Neural progenitor cell (in vitro differentiated cells): ENCODE data around the gene HMCN1. TPM values are rescaled to one million over a fixed set of nuclear protein-coding genes. Genes with fewer than 3 reads are reported as not detected.

Experiments
- DNase-seq: peaks from one replicate; pipeline ENCODE4 v3.0.0-alpha.2; 2016; ENCODE audit warnings: low spot score
- H2AFZ ChIP-seq: fragments of 200-600 bp; sonication (generic); replicated peaks from 2 replicates; pipeline ENCODE4 v1.6.1; 2016; ENCODE audit warnings: antibody characterized with exemption
- H3F3A ChIP-seq: fragments of 200-600 bp; sonication (generic); 2 replicates; pipeline ENCODE4 v1.6.1; 2016; ENCODE audit warnings: antibody characterized with exemption, low read depth
- H3K27ac ChIP-seq: fragments of 200-600 bp; sonication (generic); 2 replicates; pipeline ENCODE4 v1.5.1; 2016; ENCODE audit warnings: mild to moderate bottlenecking
- H3K27me3 ChIP-seq: fragments of 200-600 bp; sonication (generic); 2 replicates; pipeline ENCODE4 v1.6.1; 2016; ENCODE audit warnings: mild to moderate bottlenecking, moderate library complexity
- H3K36me3 ChIP-seq: fragments of 200-600 bp; sonication (generic); 2 replicates; pipeline ENCODE4 v1.5.1; 2016
- H3K4me1 ChIP-seq: fragments of 200-600 bp; sonication (generic); 2 replicates; pipeline ENCODE4 v1.6.1; 2016; ENCODE audit warnings: mixed run types
- H3K4me2 ChIP-seq: fragments of 200-600 bp; sonication (generic); 2 replicates; pipeline ENCODE4 v1.6.1; 2016
- H3K4me3 ChIP-seq: fragments of 200-600 bp; sonication (generic); 2 replicates; pipeline ENCODE4 v1.5.1; 2016
- H3K79me2 ChIP-seq: fragments of 200-600 bp; sonication (generic); 2 replicates; pipeline ENCODE4 v1.6.1; 2016; ENCODE audit warnings: low read depth
- H3K9ac ChIP-seq: fragments of 200-600 bp; sonication (generic); 2 replicates; pipeline ENCODE4 v1.6.1; 2016
- H3K9me3 ChIP-seq: fragments of 200-600 bp; sonication (generic); 2 replicates; pipeline ENCODE4 v1.5.1; 2016; ENCODE audit warnings: low read depth
- H4K20me1 ChIP-seq: fragments of 200-600 bp; sonication (generic); 2 replicates; pipeline ENCODE4 v1.6.1; 2016; ENCODE audit warnings: low read depth
- H3K27ac Mint-ChIP-seq: 3 replicates; pipeline ENCODE4 v1.8.0; 2021; ENCODE audit warnings: mixed read lengths
- H3K27me3 Mint-ChIP-seq: 2 replicates; pipeline ENCODE4 v1.8.0; 2022; ENCODE audit warnings: low read depth, mild to moderate bottlenecking, inconsistent platforms, moderate library complexity, mixed read lengths; ENCODE audit not compliant: insufficient read depth
- H3K36me3 Mint-ChIP-seq: 3 replicates; pipeline ENCODE4 v1.8.0; 2021; ENCODE audit warnings: mixed read lengths
- H3K4me1 Mint-ChIP-seq: 3 replicates; pipeline ENCODE4 v1.8.0; 2021; ENCODE audit warnings: mixed read lengths
- H3K4me3 Mint-ChIP-seq: 3 replicates; pipeline ENCODE4 v1.8.0; 2021; ENCODE audit warnings: mild to moderate bottlenecking, moderate library complexity, mixed read lengths
- H3K9me3 Mint-ChIP-seq: 3 replicates; pipeline ENCODE4 v1.8.0; 2020; ENCODE audit warnings: mixed read lengths
- CTCF ChIP-seq: fragments of 200-600 bp; sonication (generic); IDR thresholded peaks from 2 replicates; pipeline ENCODE4 v1.5.1; 2017; ENCODE audit warnings: antibody characterized with exemption, mild to moderate bottlenecking
- EZH2 ChIP-seq: fragments of 200-600 bp; sonication (generic); IDR thresholded peaks from 2 replicates; pipeline ENCODE4 v1.6.1; 2017; ENCODE audit warnings: antibody characterized with exemption, mild to moderate bottlenecking, moderate library complexity
- EZH2phosphoT487 ChIP-seq: fragments of 200-600 bp; sonication (generic); IDR thresholded peaks from 2 replicates; pipeline ENCODE4 v1.6.1; 2017; ENCODE audit warnings: antibody characterized with exemption
- total RNA-seq: library from RNA; depleted of rRNA; stranded (reverse); fragments of >200 nt; gene quantifications from 2 replicates; pipeline ENCODE4 v1.2.3, GENCODE V29; 2015; ENCODE audit warnings: low replicate concordance

HMCN1 gene
- total RNA-seq, 1 donor from 2014 or later: 26.4 TPM

- no peak for DNase-seq
- Histone ChIP-seq H3K9ac (no peak overlapping the region), H4K20me1 (no peaks in the 10 kb centered on the region), H2AFZ (no peak overlapping the region), H3K36me3 (no peaks in the 10 kb centered on the region), H3K9me3 (no peaks in the 10 kb centered on the region), H3K4me1 (no peaks in the 10 kb centered on the region), H3K79me2 (no peaks in the 10 kb centered on the region), H3K27ac (no peak overlapping the region), H3K4me2 (no peak overlapping the region), H3F3A (no peaks in the 10 kb centered on the region), H3K4me3 (no peak overlapping the region), H3K27me3 (no peaks in the 10 kb centered on the region)
- H3K9me3 Mint-ChIP-seq: no peaks in the 10 kb centered on the region
- H3K4me1 Mint-ChIP-seq: no peaks in the 10 kb centered on the region
- TF ChIP-seq EZH2phosphoT487 (no peak), CTCF (no peak), EZH2 (no peak)
- H3K27ac Mint-ChIP-seq: no peak overlapping the region
- H3K27me3 Mint-ChIP-seq: no peaks in the 10 kb centered on the region
- peaks cover 3% of the 10 kb centered on the region for H3K36me3 Mint-ChIP-seq
- H3K4me3 Mint-ChIP-seq: no peak overlapping the region
Observed at GRCh38 chr1:185934476-185935189, 200.4 kb downstream of the HMCN1 start.

GRCh38 chr1:185935360-185935759 lies 201.2 kb downstream of the HMCN1 start:
- Histone ChIP-seq H3K36me3 (no peaks in the 10 kb centered on the region), H3K9ac (no peak overlapping the region), H2AFZ (no peak overlapping the region), H3K27me3 (no peaks in the 10 kb centered on the region), H3K4me3 (no peak overlapping the region), H3K9me3 (no peaks in the 10 kb centered on the region), H3K79me2 (no peaks in the 10 kb centered on the region), H3K4me2 (no peak overlapping the region), H3K4me1 (no peaks in the 10 kb centered on the region), H4K20me1 (no peaks in the 10 kb centered on the region), H3F3A (no peaks in the 10 kb centered on the region), H3K27ac (no peak overlapping the region)
- TF ChIP-seq EZH2 (no peak), CTCF (no peak), EZH2phosphoT487 (no peak)
- Mint-ChIP-seq H3K4me1 (no peaks in the 10 kb centered on the region), H3K9me3 (no peaks in the 10 kb centered on the region), H3K36me3 (peaks cover 3% of the 10 kb centered on the region), H3K4me3 (no peak overlapping the region), H3K27me3 (no peaks in the 10 kb centered on the region), H3K27ac (no peak overlapping the region)
- DNase-seq: no peak

GRCh38 chr1:185936641-185937040 lies 202.4 kb downstream of the HMCN1 start:
- Histone ChIP-seq H3K9me3 (no peaks in the 10 kb centered on the region), H3K4me2 (no peak overlapping the region), H3K27ac (no peak overlapping the region), H3K9ac (no peak overlapping the region), H3K4me1 (no peaks in the 10 kb centered on the region), H3K36me3 (no peaks in the 10 kb centered on the region), H3K79me2 (no peaks in the 10 kb centered on the region), H3K27me3 (no peaks in the 10 kb centered on the region), H4K20me1 (no peaks in the 10 kb centered on the region), H3F3A (no peaks in the 10 kb centered on the region), H2AFZ (no peak overlapping the region), H3K4me3 (no peak overlapping the region)
- H3K4me1 Mint-ChIP-seq: no peaks in the 10 kb centered on the region
- peaks cover 3% of the 10 kb centered on the region for H3K36me3 Mint-ChIP-seq
- no peak overlapping the region for H3K4me3 Mint-ChIP-seq
- no peak for DNase-seq
- H3K9me3 Mint-ChIP-seq: no peaks in the 10 kb centered on the region
- no peak for TF ChIP-seq EZH2
- no peak for TF ChIP-seq CTCF
- no peak for TF ChIP-seq EZH2phosphoT487
- no peaks in the 10 kb centered on the region for H3K27me3 Mint-ChIP-seq
- H3K27ac Mint-ChIP-seq: no peak overlapping the region
